Astrocyte of the cerebellum (primary cell): Measurements from ENCODE around the gene CCDC149.

Experiments used
- DNase-seq: peaks from one replicate; pipeline ENCODE4 v3.0.0-alpha.2; 2011; ENCODE audit warnings: low read depth
- H3K4me3 ChIP-seq: 2 replicates; pipeline ENCODE4 v1.5.1; 2011; ENCODE audit warnings: mild to moderate bottlenecking, low read depth, low read length, moderate library complexity
- in situ Hi-C: cut with HindIII; loops from 2 replicates; pipeline ENCODE4 v1.10.0; 2017; ENCODE audit warnings: low sequenced_read_pairs
- TF ChIP-seq, protein P1 (sequence below): IDR thresholded peaks from 2 replicates; pipeline ENCODE4 v1.5.1; 2012; ENCODE audit warnings: low read length, low read depth, moderate library complexity, mild to moderate bottlenecking; ENCODE audit errors: missing control alignments

Gene CCDC149

DNA sequence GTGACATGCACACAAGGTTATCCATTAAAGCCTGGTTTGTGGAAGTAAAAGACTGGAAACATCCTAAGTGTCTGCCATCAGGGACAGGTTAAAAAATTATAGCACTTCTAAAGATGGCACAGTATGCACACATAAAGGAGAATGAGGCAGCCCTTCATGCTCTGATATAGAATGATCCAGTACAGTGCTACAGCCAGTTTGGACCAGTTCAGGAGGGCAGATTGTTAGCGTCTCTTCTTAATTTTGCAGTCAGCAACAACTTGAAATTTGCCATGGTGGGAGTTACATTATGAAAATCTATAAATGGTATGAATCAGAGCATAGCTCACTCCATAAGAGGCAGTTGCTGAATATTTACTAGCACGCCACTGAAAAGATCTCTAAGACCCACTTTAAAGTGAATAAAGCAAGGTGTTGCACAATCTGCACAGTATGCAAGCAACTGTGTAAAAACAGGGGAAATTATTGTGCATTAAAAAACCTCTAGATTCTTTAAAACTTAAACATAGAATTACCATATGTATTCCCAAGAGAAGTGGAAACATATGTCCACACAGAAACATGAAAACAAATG, 137.7 kb downstream of the CCDC149 start:
- no peak for DNase-seq
- no peak overlapping the region for H3K4me3 ChIP-seq
- in situ Hi-C loops, result no loop called here
- TF ChIP-seq, protein P1, sequence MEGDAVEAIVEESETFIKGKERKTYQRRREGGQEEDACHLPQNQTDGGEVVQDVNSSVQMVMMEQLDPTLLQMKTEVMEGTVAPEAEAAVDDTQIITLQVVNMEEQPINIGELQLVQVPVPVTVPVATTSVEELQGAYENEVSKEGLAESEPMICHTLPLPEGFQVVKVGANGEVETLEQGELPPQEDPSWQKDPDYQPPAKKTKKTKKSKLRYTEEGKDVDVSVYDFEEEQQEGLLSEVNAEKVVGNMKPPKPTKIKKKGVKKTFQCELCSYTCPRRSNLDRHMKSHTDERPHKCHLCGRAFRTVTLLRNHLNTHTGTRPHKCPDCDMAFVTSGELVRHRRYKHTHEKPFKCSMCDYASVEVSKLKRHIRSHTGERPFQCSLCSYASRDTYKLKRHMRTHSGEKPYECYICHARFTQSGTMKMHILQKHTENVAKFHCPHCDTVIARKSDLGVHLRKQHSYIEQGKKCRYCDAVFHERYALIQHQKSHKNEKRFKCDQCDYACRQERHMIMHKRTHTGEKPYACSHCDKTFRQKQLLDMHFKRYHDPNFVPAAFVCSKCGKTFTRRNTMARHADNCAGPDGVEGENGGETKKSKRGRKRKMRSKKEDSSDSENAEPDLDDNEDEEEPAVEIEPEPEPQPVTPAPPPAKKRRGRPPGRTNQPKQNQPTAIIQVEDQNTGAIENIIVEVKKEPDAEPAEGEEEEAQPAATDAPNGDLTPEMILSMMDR, result no peak

DNA sequence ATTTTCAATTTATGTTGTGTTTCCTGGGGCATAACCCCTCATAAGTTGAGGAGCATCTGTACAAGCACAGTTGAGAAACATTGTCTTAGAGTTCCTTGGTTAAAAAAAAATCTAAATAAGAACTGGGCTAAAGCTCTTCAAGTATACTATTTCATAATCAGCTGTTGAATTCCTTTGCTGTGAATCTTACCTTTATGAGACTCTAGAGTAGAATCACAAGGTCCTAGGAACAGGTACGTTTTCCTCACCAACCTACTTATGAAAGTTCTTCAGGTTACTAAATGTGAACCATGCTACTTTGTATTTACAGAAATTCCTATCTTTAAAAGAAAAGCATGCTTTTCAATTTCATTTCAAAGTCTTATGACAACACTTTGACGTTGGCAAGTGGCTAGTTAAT, 138.4 kb downstream of the CCDC149 start:
- no peak overlapping the region for H3K4me3 ChIP-seq
- TF ChIP-seq, protein P1, result no peak
- no peak for DNase-seq
- in situ Hi-C loops, result loop anchor here (5.0 kb wide), 1 partner anchor 68 kb away; no protein-coding TSS in a partner anchor

GRCh38 chr4:24772952-24773351, 139.9 kb downstream of the CCDC149 start:
- no peak overlapping the region for H3K4me3 ChIP-seq
- DNase-seq, result no peak
- TF ChIP-seq, protein P1, result no peak
- in situ Hi-C loops, result loop anchor here (5.0 kb wide), 1 partner anchor 69 kb away; no protein-coding TSS in a partner anchor

DNA sequence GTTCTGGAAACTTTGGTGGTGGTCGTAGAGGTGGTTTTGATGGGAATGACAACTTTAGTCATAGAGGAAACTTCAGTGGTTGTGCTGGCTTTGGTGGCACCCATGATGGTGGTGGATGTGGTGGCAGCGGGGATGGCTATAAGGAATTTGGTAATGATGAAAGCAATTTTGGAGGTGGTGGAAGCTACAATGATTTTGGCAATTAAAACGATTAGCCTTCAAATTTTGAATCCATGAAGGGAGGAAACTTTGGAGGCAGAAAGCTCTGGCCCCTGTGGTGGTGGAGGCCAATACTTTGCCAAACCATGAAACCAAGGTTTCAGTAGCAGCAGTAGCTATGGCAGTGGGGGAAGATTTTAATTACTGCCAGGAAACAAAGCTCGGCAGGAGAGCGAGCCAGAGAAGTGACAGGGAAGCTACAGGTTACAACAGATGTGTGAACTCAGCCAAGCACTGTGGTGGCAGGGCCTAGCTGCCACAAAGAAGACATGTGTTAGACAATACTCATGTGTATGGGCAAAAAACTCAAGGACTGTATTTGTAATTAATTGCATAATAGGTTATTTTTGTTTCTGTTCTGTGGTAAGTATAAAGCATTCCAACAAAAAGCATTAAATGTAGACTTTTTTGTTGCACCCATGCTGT, 140.7 kb downstream of the CCDC149 start:
- no peak for DNase-seq
- H3K4me3 ChIP-seq, result no peak overlapping the region
- in situ Hi-C loops, result loop anchor here (5.0 kb wide), 1 partner anchor 70 kb away; no protein-coding TSS in a partner anchor
- TF ChIP-seq, protein P1, result no peak

DNA sequence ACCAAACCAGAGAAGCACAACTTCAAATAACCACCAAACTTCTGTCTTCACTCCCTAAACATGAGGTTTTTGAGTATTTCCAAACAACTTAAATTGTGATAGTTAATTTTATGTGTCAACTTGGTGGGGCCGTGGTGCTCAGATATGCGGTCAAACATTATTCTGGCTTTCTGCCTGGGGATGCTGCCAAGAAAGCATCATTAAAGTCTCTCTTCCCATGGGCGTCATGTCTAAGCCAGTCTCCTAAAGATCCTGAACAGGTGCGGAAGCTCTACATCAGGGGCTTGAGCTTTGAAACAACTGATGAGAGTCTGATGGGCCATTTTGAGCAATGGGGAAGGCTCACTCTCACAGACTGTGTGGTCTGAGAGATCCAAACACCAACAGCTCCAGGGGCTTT, 141.6 kb downstream of the CCDC149 start:
- no peak for DNase-seq
- in situ Hi-C loops, result loop anchor here (5.0 kb wide), 1 partner anchor 71 kb away; no protein-coding TSS in a partner anchor
- TF ChIP-seq, protein P1, result no peak
- H3K4me3 ChIP-seq, result no peak overlapping the region

DNA sequence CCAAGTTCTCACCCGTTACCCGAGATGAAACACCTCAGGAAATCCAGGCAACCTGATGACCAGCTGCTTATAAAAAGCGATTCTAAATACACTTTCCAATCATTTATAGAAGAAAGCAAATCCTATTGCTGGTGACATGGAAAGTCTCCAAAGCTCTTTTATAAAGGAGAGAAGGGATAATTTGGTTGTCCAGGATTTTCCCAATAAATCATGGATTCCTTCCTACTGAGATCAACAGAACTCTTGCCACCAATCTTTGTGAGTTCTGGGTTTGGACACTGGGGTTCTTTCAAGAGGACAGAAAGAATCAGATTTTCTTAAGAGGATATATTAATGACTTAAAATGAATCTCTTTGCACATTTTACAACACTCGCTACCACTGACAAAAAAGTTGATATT, 142.2 kb downstream of the CCDC149 start:
- no peak for DNase-seq
- TF ChIP-seq, protein P1, result no peak
- in situ Hi-C loops, result loop anchor here (5.0 kb wide), 1 partner anchor 72 kb away; no protein-coding TSS in a partner anchor
- no peak overlapping the region for H3K4me3 ChIP-seq
